ENCODE results near the gene SASH1.

- no peak for TF ChIP-seq CTCF (IDR thresholded peaks at IDR 0.05)
- TF ChIP-seq POLR2AphosphoS5 (IDR thresholded peaks at IDR 0.05): no peak
- no peak for TF ChIP-seq EP300 (IDR thresholded peaks at IDR 0.05)
These were observed 53.0 kb downstream of the SASH1 start for GRCh38 chr6:148395583-148396101.

Measured in sigmoid colon (tissue), 4 donors.